HepG2 (cell line): ENCODE measurements around the gene HAUS5.

Experiments used
- AHR ChIP-seq: IDR thresholded peaks from 2 replicates; pipeline ENCODE4 v1.6.1; 2018; ENCODE audit warnings: missing genetic modification reagents, missing compliant biosample characterization
- CHD2 ChIP-seq: IDR thresholded peaks from 2 replicates; pipeline ENCODE4 v1.6.1; 2011; ENCODE audit warnings: low read depth, low read length, improper control_type of control experiment
- HCFC1 ChIP-seq: fragments of 150-350 bp; IDR thresholded peaks from 2 replicates; pipeline ENCODE4 v1.6.1; 2014; ENCODE audit warnings: low read depth, low read length
- POLR2A ChIP-seq, 2 experiments: IDR thresholded peaks; 2 replicates each; pipeline ENCODE4 v1.6.1; 2011; ENCODE audit warnings: low read depth in 2 of 2, low read length in 2 of 2, mild to moderate bottlenecking in 1 of 2, moderate library complexity in 1 of 2; ENCODE audit not compliant: insufficient read depth in 1 of 2
- POLR2AphosphoS5 ChIP-seq: IDR thresholded peaks from 2 replicates; pipeline ENCODE4 v1.6.1; 2012; ENCODE audit warnings: low read depth, low read length
- RNF2 ChIP-seq: fragments of 450-650 bp; conservative IDR thresholded peaks from 2 replicates; pipeline ENCODE4 v1.6.1; 2016; ENCODE audit warnings: low read depth
- SIN3B ChIP-seq: fragments of 150-350 bp; IDR thresholded peaks from 2 replicates; pipeline ENCODE4 v1.6.1; 2014; ENCODE audit warnings: low read length
- SMARCC2 ChIP-seq: fragments of 450-650 bp; IDR thresholded peaks from 2 replicates; pipeline ENCODE4 v1.6.1; 2017; ENCODE audit warnings: antibody characterized with exemption, mild to moderate bottlenecking
- TGIF2 ChIP-seq: IDR thresholded peaks from 2 replicates; pipeline ENCODE4 v1.6.1; 2016; ENCODE audit warnings: control low read depth, missing compliant biosample characterization
- ZNF296 ChIP-seq: sonication (generic); formaldehyde crosslinking; conservative IDR thresholded peaks from 2 replicates; pipeline ENCODE4 v1.5.0; 2020; ENCODE audit warnings: mild to moderate bottlenecking, missing genetic modification reagents
- TF ChIP-seq, protein P1 (sequence below): sonication (generic); formaldehyde crosslinking; IDR thresholded peaks from 2 replicates; pipeline ENCODE4 v1.4.0; 2020; ENCODE audit warnings: missing genetic modification reagents

DNA sequence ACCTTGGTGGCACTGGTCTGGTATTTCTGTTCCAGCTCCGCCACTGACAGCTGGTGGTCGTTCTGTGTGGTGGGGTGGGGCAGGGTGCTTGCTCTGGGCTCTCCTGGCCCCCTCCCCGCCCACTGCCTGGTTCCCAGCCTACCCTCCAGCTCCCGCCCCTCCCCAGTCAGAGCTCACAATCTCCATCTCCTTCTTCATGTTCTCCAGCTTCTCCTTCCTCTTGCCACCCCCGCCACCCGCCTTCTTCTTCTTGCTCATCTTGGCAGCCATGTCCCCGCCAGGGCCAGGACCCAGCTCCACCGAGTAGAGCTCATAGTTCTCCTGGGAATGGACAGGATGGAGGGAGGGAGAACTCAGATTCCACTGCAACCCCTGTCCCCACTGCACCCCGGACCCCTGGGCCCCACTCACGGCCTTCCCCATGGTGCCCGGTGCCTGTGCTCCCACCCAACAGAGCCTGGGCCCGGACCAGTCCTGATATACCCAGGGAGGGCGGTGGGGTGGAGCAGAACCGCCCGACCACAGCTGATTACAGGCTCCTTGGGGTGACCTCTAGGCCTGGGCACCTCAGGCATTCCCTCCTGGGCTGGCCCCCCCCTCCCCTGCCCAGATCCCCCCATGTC lies 49.2 kb upstream of the HAUS5 start, which contains the start of gene ATP4A:
- TF ChIP-seq TGIF2 (CRISPR knock-in tag) (no peak), POLR2AphosphoS5 (no peak), CHD2 (no peak), AHR (no peak), SIN3B (no peak), HCFC1 (no peak), POLR2A (IDR thresholded peaks at IDR 0.05; ENCODE audit: insufficient read depth in 1 of 2, low read depth in 2 of 2, low read length in 2 of 2) (no peak), RNF2 (no peak), SMARCC2 (no peak), ZNF296 (CRISPR knock-in tag) (no peak)
- TF ChIP-seq, protein P1, sequence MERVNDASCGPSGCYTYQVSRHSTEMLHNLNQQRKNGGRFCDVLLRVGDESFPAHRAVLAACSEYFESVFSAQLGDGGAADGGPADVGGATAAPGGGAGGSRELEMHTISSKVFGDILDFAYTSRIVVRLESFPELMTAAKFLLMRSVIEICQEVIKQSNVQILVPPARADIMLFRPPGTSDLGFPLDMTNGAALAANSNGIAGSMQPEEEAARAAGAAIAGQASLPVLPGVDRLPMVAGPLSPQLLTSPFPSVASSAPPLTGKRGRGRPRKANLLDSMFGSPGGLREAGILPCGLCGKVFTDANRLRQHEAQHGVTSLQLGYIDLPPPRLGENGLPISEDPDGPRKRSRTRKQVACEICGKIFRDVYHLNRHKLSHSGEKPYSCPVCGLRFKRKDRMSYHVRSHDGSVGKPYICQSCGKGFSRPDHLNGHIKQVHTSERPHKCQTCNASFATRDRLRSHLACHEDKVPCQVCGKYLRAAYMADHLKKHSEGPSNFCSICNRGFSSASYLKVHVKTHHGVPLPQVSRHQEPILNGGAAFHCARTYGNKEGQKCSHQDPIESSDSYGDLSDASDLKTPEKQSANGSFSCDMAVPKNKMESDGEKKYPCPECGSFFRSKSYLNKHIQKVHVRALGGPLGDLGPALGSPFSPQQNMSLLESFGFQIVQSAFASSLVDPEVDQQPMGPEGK (CRISPR knock-in tag): no peak
